Measurements from ENCODE around the gene RPL7A. TPM values are rescaled to one million over a fixed set of nuclear protein-coding genes. Genes with fewer than 3 reads are reported as not detected.
"Not testable (repeated sequence)": the region's sequence is repeated elsewhere in the genome, so short reads cannot be mapped to it uniquely, and the experiment has no call there.

Gene RPL7A
- 834 TPM for total RNA-seq
- long read RNA-seq, transcript RPL7A-202 (8 exons, 891 nt), result major isoform, 160 of 219 reads
- long read RNA-seq, partial matches to known transcripts, result 56 of 219 reads
- long read RNA-seq, other reads (novel, unspliced or antisense), result 3 of 219 reads

- intact Hi-C loops (cut with DNase I), result no loop called here
- ATAC-seq (ENCODE audit: poor library complexity) (peak; percentile 94), DNase-seq (peak; percentile 97)
Measured at GRCh38 chr9:133347985-133348717, at the start of gene RPL7A, which contains the start of gene MED22. Gene RPL7A (plus strand): TSS chr9:133348218. CDS start chr9:133348244, 26 bp downstream. Gene MED22 (minus strand): TSS chr9:133348131. CDS start chr9:133346662, 1,469 bp downstream.

GRCh38 chr9:133299996-133300395 lies 48.0 kb upstream of the RPL7A start:
- intact Hi-C loops (cut with DNase I); ATAC-seq (ENCODE audit: poor library complexity); DNase-seq: not testable (repeated sequence)

DNA sequence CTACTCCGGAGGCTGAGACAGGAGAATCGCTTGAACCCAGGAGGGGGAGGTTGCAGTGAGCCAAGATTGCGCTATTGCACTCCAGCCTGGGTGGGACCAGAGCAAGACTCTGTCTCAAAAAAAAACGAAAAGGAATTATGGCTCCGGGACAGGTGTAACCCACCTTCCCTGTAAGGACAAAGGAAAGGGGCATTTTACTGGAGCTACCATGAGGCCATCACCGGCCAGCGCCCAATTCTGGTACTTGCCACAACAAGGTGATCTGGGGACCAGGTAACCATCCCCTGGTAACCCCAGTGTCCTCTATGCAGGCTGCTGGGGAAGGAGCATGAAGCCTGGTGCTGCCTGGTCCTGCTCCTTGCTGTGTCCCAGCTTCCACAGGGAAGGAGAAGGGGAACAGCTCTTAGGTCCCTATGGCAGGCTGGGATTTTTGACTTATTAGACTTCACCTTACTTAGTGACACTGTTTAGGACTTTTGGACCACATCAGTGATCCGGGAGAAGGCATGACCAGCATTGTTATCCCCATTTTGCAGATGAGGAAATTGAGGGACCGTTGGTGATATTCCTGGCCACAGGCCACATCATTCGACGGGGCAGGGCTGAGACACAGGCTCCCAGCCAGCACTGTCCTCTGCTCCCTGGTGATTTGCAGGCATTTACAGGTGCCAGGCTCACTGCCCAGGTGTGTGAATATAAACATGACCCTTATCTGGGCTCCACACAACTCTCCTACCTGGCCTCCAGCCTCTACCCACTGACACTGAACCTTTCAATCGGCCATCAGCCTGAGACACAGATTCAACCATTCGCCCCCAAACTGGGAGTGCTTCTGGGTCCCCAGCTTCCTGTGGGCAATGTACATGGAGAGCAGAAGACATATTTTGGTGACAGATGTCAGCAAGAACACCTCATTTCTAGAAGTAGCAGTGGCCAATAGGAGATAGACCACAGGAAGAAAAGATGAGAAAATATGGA lies 46.5 kb upstream of the RPL7A start:
- intact Hi-C loops (cut with DNase I), result no loop called here
- no peak for ATAC-seq (ENCODE audit: poor library complexity)
- no peak for DNase-seq

GRCh38 chr9:133303266-133304157 lies 44.5 kb upstream of the RPL7A start:
- no peak for DNase-seq
- no peak for ATAC-seq (ENCODE audit: poor library complexity)
- intact Hi-C loops (cut with DNase I), result no loop called here

- DNase-seq, result no peak
- intact Hi-C loops (cut with DNase I), result no loop called here
Measured at GRCh38 chr9:133304158-133304470, 43.9 kb upstream of the RPL7A start.

DNA sequence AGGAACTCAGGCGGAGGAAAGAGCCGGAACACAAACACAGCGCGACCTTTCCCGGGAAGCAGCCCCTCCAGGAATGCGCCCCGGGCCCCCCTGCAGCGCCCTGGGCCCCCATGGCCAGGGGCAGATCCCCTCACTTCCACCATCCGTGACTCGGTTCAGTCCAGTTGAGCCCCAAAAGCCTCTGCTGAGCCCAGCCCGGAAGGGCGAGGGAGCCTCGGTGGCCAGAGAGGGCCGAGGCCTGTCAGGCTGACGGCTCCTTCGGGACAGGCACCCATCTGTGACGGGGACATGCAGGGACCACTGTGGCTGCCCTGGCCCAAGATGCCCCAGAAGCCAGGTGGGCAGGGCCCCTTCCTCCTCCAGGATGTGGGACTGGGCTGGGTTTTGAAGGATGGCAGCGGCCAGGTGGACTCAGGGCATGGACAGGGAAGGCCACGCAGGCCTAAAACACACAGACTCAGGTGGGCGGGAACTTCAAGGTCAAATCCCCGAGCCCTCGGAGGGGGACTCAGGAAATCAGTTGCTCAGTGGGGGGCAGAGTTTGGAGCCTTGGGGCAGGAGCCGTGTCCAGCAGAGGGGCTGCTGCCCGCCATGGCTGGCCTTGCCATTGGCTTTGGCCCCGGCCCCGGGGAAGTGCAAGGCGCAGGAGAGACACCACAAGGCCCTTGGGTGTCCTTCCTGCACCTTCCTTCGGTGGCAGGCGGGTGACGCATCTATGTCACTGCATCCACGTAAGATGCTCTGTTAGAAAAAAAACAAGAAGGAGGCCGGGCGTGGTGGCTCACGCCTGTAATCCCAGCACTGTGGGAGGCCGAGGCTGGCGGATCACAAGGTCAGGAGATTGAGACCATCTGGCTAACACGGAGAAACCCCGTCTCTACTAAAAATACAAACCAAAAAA lies 43.3 kb upstream of the RPL7A start:
- no peak for ATAC-seq (ENCODE audit: poor library complexity)

More at GRCh38 chr9:133304158-133304470, 43.9 kb upstream of the RPL7A start:
- no peak for ATAC-seq (ENCODE audit: poor library complexity)

DNA sequence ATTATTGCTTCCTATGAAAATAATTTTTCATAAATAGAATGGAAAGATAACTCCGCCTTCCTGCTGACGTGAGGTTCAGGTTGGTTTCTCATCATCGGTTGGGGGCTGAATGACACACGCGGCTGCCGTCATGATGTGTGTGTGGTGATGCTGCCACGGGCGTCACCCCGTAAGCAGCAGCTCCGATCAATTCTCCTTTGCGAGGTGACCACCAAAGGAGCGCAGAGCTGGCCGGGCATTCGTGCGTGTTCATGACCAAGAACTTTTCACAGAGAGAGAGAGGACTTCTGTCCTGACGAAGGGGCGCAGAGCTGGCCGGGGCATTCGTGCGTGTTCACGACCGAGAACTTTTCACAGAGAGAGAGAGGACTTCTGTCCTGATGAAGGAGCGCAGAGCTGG lies 42.3 kb upstream of the RPL7A start:
- DNase-seq, result no peak
- intact Hi-C loops (cut with DNase I), result no loop called here

More for the DNA sequence above, 43.3 kb upstream of the RPL7A start:
- DNase-seq, result no peak
- intact Hi-C loops (cut with DNase I), result no loop called here

GRCh38 chr9:133306242-133307204 lies 41.5 kb upstream of the RPL7A start:
- DNase-seq (no peak), ATAC-seq (ENCODE audit: poor library complexity) (no peak)
- intact Hi-C loops (cut with DNase I), result no loop called here

More for the DNA sequence above, 42.3 kb upstream of the RPL7A start:
- ATAC-seq (ENCODE audit: poor library complexity), result no peak

DNA sequence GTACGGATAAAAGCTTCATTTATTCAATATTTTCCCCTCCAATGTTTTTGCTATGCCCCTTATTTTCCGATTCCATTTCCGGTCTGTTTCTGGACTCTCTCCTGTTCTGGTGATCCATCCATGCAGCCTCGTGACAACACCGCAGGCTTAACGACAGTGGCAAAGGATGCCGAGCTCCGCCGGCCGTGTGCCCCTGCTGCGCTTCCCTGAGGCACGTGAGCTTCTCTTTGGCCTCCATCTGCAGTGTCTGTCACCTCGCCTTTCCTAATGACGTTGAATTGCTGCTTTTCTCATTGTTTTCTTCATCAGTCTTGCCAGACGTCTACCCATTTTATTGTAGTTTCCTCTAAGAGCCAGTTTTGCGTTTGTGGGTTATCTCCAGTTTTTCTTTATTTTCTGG lies 40.7 kb upstream of the RPL7A start:
- ATAC-seq (ENCODE audit: poor library complexity) (no peak), DNase-seq (no peak)
- intact Hi-C loops (cut with DNase I), result no loop called here

DNA sequence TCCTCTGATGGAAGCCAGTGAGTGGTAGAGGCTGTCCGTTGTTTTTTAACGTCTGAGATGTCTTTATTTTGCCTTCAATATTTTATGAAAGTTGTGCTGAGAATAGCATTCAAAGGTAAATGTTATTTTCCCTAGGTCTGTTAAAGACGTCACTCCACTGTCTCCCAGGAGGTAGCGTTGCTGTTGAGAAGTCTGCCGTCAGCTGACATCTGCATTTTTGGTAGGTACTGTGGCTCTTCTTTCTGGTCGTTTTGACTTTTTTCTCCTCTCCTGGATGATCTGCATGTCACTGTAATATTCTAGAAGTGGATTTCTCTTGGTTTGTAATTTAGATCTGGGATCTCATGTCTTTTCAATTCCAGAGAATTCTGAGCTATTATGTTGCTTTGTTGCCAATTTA lies 38.4 kb upstream of the RPL7A start:
- DNase-seq (no peak), ATAC-seq (ENCODE audit: poor library complexity) (no peak)

DNA sequence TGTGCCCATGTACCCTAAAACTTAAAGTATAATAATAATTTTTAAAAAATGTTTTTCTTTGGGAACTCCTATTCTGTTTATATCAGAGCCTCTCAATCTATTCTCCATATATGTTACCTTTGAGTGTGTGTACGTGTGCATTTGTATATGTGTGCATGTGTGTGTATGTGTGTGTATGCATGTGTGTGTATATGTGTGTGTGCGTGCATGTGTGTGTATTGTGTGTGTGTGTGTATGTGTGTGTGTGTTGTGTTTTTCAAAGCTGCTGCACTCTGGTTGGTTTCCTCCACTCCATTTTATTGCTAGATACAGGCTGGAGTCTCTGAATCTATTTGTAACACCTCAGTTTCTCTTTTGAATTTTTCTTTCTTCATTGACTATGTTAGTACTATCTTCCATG lies 32.0 kb upstream of the RPL7A start:
- ATAC-seq (ENCODE audit: poor library complexity) (no peak), DNase-seq (no peak)
- intact Hi-C loops (cut with DNase I), result no loop called here

More for the DNA sequence above, 38.4 kb upstream of the RPL7A start:
- intact Hi-C loops (cut with DNase I), result no loop called here

GRCh38 chr9:133317551-133317950 lies 30.5 kb upstream of the RPL7A start:
- ATAC-seq (ENCODE audit: poor library complexity); intact Hi-C loops (cut with DNase I); DNase-seq: not testable (repeated sequence)

DNA sequence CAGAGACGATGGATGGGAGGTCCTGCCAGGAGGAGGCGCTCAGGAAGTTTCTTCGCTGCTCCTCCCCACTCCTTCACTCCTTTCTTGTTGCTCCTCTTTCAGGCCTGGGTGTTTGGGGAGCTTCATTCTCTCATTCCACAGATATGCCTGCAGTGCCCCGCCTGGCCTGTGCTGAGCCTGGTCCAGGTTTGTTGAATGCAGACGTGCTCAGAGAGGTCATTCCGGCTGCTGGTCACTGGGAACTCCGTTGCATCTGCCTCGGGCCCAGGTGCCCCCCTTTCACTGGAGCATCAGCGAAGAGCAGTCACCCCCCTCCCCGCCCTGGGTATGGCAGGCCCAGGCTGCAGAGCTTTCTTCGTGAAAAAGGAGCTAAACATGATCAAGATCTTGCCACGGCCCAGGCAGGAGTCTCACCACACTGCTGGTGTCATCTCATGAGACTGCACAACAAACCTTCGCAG lies 27.6 kb upstream of the RPL7A start:
- DNase-seq (no peak), ATAC-seq (ENCODE audit: poor library complexity) (no peak)
- intact Hi-C loops (cut with DNase I), result no loop called here

- DNase-seq, result no peak
- intact Hi-C loops (cut with DNase I), result no loop called here
- ATAC-seq (ENCODE audit: poor library complexity), result no peak
Measured at GRCh38 chr9:133321411-133321935, 26.5 kb upstream of the RPL7A start.

DNA sequence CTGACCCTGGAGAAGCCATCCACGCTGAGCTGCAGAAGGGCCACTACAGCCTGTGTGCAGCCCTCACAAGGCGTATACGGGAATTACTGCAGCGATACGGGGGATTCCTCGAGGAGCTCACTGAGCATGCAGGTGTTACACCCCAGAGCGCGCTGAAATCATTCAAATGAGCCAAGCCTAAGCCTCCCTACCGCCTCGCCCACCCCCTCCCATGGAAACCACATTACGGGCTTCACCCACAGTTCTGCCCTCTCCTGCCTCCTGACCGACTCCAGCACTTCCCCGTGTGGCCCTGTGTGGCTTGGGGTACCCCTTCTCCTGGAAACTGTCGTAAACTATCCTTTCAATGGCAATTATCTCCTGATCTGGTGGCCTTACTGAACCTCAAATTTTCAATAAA lies 25.3 kb upstream of the RPL7A start:
- intact Hi-C loops (cut with DNase I), result no loop called here
- ATAC-seq (ENCODE audit: poor library complexity) (no peak), DNase-seq (no peak)

GRCh38 chr9:133323211-133323610 lies 24.8 kb upstream of the RPL7A start:
- intact Hi-C loops (cut with DNase I), result no loop called here

More at GRCh38 chr9:133323211-133323610, 24.8 kb upstream of the RPL7A start:
- DNase-seq, result no peak
- no peak for ATAC-seq (ENCODE audit: poor library complexity)

Measured in Right ventricle myocardium superior (tissue), 1 donor.